SHP77 (cell line): Measurements from ENCODE around the gene FAM131B.
A peak's percentile ranks its signal among the peaks of the same experiment; 100 is the strongest.

Experiments
- DNase-seq, 2 experiments: peaks; one replicate each; lab custom pipeline; 2025; lab: John Stamatoyannopoulos, UW

The FAM131B gene

GRCh38 chr7:143321734-143322133, 40.8 kb downstream of the FAM131B start:
- no peak for DNase-seq

GRCh38 chr7:143321242-143321641, 41.3 kb downstream of the FAM131B start:
- no peak for DNase-seq

GRCh38 chr7:143320620-143321019, 41.9 kb downstream of the FAM131B start:
- DNase-seq: no peak

GRCh38 chr7:143318661-143319060, 43.9 kb downstream of the FAM131B start:
- DNase-seq: no peak

- no peak for DNase-seq
These were observed 46.0 kb downstream of the FAM131B start for GRCh38 chr7:143316492-143316891.

GRCh38 chr7:143315776-143316175, 46.7 kb downstream of the FAM131B start, which contains the start of gene CLCN1:
TSS of gene CLCN1 (plus strand) at chr7:143316111. CDS start at chr7:143316213, 102 bp downstream.
- no peak for DNase-seq

- no peak for DNase-seq
These were observed 48.4 kb downstream of the FAM131B start for GRCh38 chr7:143314127-143314526.

- no peak for DNase-seq
These were observed 53.9 kb downstream of the FAM131B start for GRCh38 chr7:143308632-143309031.

- DNase-seq: peak; percentile 10 to 44
These were observed 57.0 kb downstream of the FAM131B start for GRCh38 chr7:143305423-143306070.

GRCh38 chr7:143304938-143305337, 57.6 kb downstream of the FAM131B start:
- DNase-seq: no peak

- no peak for DNase-seq
These were observed 58.8 kb downstream of the FAM131B start for GRCh38 chr7:143303733-143304132.
